ENCODE data around the gene USH2A. TPM values are rescaled to one million over a fixed set of nuclear protein-coding genes. Genes with fewer than 3 reads are reported as not detected.

The USH2A gene
- total and polyA plus RNA-seq, 8 donors = 0.03 to 0.28 (median 0.06) TPM

DNA sequence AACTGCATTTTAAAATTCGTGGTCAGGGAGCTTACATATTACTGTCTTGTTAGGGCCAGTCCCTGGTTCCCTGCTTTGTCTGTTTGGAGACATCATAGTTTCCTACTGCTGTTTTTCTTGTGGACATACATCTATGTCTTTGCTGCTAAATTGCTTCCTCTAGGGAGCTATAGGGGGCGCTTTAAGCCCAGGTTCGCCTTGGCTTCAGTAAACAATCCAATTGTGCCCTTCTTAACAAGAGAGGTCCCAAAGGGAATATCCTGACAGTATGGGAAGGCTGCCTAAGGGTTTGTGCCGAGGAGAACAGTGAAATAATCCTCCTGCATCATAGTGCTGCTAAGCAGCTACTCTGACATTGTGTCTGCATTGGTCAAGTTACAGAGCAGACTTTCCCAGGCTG lies 112.5 kb downstream of the USH2A start:
- H3K9me3 ChIP-seq = no peaks in the 10 kb centered on the region
- no peaks in the 10 kb centered on the region for H3K4me1 ChIP-seq
- ATAC-seq (peak in 3 of 4 donors; percentile 43 to 68 (median 61)), DNase-seq (no peak), FAIRE-seq (no peak)
- intact Hi-C loops (cut with DNase I) = no loop called here
- no peaks in the 10 kb centered on the region for H3K36me3 ChIP-seq
- H3K27ac ChIP-seq = no peak overlapping the region
- H3K27me3 ChIP-seq = no peaks in the 10 kb centered on the region
- H3K4me3 ChIP-seq = no peak overlapping the region
- TF ChIP-seq, protein P1, sequence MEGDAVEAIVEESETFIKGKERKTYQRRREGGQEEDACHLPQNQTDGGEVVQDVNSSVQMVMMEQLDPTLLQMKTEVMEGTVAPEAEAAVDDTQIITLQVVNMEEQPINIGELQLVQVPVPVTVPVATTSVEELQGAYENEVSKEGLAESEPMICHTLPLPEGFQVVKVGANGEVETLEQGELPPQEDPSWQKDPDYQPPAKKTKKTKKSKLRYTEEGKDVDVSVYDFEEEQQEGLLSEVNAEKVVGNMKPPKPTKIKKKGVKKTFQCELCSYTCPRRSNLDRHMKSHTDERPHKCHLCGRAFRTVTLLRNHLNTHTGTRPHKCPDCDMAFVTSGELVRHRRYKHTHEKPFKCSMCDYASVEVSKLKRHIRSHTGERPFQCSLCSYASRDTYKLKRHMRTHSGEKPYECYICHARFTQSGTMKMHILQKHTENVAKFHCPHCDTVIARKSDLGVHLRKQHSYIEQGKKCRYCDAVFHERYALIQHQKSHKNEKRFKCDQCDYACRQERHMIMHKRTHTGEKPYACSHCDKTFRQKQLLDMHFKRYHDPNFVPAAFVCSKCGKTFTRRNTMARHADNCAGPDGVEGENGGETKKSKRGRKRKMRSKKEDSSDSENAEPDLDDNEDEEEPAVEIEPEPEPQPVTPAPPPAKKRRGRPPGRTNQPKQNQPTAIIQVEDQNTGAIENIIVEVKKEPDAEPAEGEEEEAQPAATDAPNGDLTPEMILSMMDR (IDR thresholded peaks at IDR 0.05) = peak in 3 of 4 donors; percentile 9 to 21 (median 16)
- WGBS, 2 donors = 8 to 12% methylated on average over 4 of the region's 4 CpGs

DNA sequence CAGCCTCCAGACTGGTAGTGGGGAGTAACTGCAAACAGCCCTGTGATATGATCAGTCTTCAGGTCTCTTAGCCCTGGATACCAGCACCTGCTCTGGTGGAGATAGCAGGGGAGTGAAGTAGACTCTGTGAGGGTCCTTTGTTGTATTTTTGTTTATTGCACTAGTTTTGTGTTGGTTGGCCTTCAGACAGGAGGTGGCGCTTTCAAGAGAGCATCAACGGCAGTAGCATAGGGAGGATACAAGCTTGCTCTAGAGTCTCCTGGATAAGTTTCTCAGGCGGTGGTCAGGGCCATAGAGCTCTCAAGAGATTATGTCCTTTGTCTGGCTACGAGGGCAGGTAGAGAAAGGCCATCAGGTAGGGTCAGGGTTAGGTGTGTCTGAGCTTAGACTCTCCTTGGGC lies 116.4 kb downstream of the USH2A start:
- WGBS, 2 donors = 69 to 83% methylated on average over 4 of the region's 4 CpGs
- intact Hi-C loops (cut with DNase I) = no loop called here

DNA sequence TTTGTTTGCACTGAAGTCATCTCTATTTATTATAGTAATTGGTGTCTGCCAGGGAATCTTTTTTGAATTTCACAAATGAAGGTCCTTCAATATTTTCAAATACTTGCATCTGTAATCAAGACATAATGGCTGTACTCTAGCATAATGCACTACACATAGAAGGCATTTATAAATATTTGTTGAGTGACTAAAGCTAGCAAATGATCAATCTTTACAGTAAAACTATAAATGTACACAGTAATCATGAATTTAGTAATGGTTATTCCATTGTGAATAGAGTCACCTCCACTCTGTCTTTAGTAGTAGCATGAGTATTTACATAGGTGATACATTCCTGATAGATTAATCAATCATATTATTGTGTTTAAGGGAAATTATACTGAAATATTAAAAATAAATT lies 119.6 kb downstream of the USH2A start:
- intact Hi-C loops (cut with DNase I) = no loop called here
- TF ChIP-seq, protein P1 (IDR thresholded peaks at IDR 0.05) = no peak
- H3K9me3 ChIP-seq = no peaks in the 10 kb centered on the region
- no peak for DNase-seq
- no peak overlapping the region for H3K27ac ChIP-seq
- H3K4me3 ChIP-seq = no peak overlapping the region
- H3K27me3 ChIP-seq = no peaks in the 10 kb centered on the region
- no peaks in the 10 kb centered on the region for H3K36me3 ChIP-seq
- no peak for FAIRE-seq
- H3K4me1 ChIP-seq = no peaks in the 10 kb centered on the region
- no peak for ATAC-seq

More for the DNA sequence above, 116.4 kb downstream of the USH2A start:
- no peaks in the 10 kb centered on the region for H3K27me3 ChIP-seq
- ATAC-seq (no peak), FAIRE-seq (no peak), DNase-seq (no peak)
- TF ChIP-seq, protein P1 (IDR thresholded peaks at IDR 0.05) = no peak
- no peaks in the 10 kb centered on the region for H3K4me1 ChIP-seq
- no peaks in the 10 kb centered on the region for H3K9me3 ChIP-seq
- H3K27ac ChIP-seq = no peak overlapping the region
- no peak overlapping the region for H3K4me3 ChIP-seq
- H3K36me3 ChIP-seq = no peaks in the 10 kb centered on the region

DNA sequence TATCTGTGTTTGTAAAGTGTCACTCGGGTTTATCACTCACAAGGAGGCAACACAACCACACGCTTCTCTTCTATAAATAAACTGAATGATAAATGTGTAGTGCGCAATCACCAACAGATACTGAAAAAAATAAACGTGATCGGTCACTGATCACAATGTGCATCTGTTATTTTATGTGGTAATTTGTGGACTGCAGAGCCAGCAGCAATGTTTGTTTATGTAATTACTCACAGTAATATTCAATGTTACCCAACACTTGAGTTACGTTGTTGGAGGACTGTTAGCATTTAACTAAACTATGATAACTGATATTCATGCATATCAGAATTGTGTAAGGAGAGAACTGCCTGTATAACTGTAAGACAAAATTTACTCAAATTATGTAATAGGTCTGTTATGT lies 129.6 kb downstream of the USH2A start:
- DNase-seq (no peak), FAIRE-seq (no peak), ATAC-seq (no peak)
- TF ChIP-seq, protein P1 (IDR thresholded peaks at IDR 0.05) = no peak
- no peaks in the 10 kb centered on the region for H3K36me3 ChIP-seq
- no peak overlapping the region for H3K4me3 ChIP-seq
- H3K9me3 ChIP-seq = no peaks in the 10 kb centered on the region
- H3K27me3 ChIP-seq = no peaks in the 10 kb centered on the region
- no peaks in the 10 kb centered on the region for H3K4me1 ChIP-seq
- intact Hi-C loops (cut with DNase I) = no loop called here
- H3K27ac ChIP-seq = no peak overlapping the region
- 14 to 19% methylated on average over 6 of the region's 6 CpGs for WGBS, 2 donors

DNA sequence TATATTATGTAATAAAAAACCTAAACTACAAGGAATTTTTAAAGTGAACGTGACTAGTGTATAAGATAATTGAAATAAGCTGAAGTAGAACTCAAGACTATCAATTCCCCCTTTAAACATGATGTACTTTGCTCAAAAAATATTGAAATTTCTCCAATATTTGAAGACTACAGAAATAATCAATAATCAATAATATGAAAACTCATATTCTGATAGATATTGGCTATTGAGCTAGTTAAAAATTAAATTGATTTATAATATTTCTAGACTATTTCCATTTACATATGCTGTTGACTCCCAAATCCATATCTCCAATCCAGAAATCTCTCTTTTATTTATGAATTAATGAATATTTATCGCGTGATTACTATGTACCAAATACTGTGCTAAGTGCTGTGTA lies 133.2 kb downstream of the USH2A start:
- no peaks in the 10 kb centered on the region for H3K27me3 ChIP-seq
- no peak overlapping the region for H3K27ac ChIP-seq
- intact Hi-C loops (cut with DNase I) = no loop called here
- DNase-seq = no peak
- WGBS, 2 donors = 27 to 39% methylated on average over 3 of the region's 3 CpGs
- no peak for FAIRE-seq
- no peaks in the 10 kb centered on the region for H3K4me1 ChIP-seq
- H3K4me3 ChIP-seq = no peak overlapping the region
- ATAC-seq = no peak
- no peaks in the 10 kb centered on the region for H3K9me3 ChIP-seq
- TF ChIP-seq, protein P1 (IDR thresholded peaks at IDR 0.05) = no peak
- H3K36me3 ChIP-seq = no peaks in the 10 kb centered on the region

Measured in pancreas (tissue), 10 donors.